HG03039 (cell line): ENCODE results near the gene SLC27A6.
"Not testable (repeated sequence)": the region's sequence is repeated elsewhere in the genome, so short reads cannot be mapped to it uniquely, and the experiment has no call there.

ENCODE experiments used
- ATAC-seq: cut with Tn5 transposase; IDR thresholded peaks from one replicate; pipeline ENCODE4 v1.9.1; 2021; ENCODE audit warnings: mild to moderate bottlenecking, moderate library complexity; ENCODE audit not compliant: unreplicated experiment

Gene SLC27A6

DNA sequence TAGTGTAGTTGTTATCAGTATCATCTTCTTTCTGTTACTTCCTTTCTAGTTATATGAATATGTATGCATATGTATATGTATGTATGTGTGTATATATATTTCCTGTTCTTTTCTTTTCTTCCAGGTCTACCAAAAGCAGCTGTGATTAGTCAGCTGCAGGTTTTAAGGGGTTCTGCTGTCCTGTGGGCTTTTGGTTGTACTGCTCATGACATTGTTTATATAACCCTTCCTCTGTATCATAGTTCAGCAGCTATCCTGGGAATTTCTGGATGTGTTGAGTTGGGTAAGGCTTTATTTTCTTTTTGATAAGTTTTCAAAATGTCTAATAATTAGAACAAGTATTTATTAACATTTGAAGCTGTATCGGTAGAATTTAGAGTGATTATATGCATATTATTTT lies 23.2 kb downstream of the SLC27A6 start:
- no peak for ATAC-seq

DNA sequence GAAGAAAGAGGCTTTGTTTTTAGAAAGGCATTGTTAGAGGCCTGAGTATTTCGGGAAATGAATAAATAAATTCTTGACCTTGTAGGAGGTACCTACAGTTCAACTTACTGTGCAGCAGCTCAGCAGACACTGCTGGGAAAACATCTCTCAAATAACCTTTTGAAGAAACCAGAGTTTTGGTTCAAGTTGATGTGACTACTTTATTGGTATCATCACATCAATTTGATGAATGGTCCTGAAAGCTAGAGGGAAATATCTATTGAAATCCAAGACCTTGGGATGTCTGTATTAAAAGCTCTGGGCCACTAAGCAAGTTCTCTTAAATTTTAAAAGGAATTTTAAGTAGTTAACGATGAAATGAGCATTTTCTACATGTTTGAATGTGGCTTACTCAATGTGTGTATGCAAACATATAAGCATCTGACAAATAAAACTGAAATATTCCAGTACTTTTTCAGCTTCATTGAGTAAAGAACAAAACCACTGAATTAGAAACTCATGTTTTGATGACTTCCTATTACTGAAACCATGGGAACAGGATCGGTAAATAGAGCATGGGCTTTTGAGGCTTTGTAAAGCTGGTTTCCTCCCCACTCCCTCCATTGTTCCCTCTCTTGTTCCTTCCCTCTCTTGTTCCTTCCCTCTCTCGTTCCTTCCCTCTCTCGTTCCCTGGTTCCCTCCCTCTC lies 36.7 kb downstream of the SLC27A6 start:
- ATAC-seq = no peak

DNA sequence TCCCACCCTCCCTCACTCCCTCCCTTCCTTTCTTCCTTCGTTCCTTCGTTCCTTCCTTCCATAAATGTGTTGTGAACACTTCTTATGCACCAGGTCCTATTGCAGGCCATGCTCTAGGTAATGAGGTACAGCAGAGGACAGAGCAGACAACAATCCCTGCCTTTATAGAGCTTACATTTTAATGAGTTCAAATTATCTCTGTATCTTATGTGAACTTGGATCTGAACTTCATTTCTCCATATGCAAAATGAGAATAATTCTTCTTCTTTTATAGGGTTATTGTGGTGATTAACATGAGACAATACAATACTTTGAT lies 37.2 kb downstream of the SLC27A6 start:
- no peak for ATAC-seq

DNA sequence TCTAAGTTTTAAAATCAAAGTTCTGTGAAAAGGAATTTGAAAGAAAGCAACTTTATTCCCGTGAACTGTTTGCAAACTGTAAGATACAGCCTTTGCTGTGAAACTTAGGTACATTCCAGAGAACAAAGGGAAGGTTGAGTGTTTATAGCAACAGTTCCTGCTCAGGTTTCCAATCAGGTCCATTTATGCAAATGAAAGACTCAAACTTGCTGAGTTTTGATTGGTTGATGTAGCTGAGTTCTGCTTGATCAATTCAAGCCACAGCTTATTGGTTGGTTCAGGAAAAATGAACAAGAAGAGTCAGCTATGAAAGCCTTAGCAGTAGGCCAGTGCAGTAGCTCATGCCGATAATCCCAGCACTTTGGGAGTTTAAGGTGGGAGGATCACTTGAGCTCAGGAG lies 37.9 kb downstream of the SLC27A6 start:
- ATAC-seq = no peak

DNA sequence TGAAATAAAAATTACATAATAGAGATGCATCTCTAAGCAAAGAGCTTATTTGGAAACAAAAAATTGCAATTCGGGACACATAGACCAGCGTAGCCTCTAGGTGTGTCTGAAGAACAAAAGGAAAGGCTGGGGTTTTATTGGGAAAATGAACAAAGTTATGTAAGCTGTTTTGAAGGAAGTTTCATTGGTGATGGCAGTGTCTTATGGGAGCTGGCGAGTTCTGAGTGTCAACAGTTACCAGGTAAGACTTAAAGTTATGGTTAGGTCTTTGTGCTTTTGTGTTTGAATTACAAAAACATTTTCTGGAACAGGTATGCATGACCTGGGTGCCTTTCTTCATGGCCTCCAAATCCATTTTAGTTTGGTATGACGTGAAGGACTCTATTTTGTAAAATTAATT lies 48.9 kb downstream of the SLC27A6 start:
- no peak for ATAC-seq

DNA sequence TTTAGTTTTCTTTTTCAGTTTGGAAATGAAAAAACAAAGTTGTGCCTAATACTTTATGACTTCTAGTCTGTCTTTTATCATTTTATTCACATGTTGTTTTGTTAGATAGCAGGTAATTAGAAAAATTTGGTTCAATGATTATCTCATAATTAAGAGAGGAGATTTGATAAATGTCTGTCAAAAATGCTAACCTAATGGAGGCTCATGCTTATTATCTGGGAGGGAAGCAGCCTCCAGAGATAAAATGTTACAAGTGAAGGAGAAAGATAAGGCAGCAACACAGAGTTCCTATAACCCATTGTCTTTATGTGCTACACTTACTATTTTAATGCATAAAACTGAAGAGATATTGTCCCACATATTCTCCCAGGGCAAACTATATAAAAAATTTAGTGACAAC lies 53.5 kb downstream of the SLC27A6 start:
- ATAC-seq = no peak

DNA sequence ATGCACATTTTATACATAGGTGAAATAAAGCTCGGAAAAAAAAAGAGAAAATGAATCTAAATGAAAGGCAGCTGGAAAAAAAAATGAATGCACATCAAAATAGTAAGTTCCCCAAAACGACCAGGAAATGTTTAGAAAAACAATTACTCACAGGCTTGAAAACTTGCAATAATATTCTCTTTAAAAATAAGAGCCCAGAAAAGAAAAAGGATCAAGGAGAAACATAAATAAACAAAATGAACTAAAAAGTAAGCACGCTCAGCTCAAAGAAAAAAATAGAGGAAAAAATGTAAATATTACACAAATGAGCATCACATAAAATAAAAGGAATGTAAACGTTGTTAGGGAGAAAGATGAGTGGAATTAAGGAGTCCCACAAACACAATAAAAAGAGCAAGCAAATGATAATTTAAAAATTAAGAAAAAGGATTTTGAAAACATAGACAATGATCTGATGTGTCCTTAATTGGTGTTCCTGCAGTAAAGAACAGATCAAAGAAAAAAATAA lies 54.2 kb downstream of the SLC27A6 start:
- no peak for ATAC-seq

DNA sequence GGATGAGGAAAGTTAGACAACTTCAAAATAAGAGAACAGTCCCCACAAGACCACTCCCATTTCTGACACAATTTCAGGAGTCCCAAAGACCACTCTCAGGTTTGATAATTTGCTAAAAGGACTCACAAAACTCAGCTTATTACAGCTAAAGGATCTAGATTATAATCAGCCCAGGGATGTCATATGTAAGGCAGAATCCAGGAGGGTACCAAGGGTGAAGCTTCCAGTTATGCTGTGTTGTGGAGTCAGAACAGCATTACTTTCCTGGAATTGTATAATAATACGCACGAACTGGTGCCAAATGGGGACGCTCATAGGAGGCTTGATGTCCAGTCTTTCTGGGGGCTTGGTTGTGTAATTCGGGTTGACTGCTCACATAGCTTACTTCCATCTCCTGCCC lies 55.4 kb downstream of the SLC27A6 start:
- ATAC-seq = no peak

DNA sequence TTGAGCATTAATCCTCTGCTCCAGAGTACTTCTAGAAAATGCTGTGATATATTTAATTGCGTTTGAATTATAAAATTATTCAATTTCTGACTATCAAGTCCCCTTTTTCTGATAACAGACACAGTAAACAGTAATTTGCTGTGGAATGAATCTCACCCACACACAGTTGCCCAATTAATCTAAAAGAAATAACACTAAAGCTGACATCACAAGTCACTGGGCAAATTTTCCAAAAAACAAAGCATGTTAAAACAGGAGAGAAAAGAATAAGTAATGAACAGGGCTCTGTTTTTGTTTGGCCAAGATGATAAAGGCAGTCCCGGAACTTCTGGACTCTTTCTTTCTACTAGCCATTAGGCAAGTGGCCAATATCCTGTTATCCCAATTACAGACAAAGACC lies 56.5 kb downstream of the SLC27A6 start:
- ATAC-seq = no peak

DNA sequence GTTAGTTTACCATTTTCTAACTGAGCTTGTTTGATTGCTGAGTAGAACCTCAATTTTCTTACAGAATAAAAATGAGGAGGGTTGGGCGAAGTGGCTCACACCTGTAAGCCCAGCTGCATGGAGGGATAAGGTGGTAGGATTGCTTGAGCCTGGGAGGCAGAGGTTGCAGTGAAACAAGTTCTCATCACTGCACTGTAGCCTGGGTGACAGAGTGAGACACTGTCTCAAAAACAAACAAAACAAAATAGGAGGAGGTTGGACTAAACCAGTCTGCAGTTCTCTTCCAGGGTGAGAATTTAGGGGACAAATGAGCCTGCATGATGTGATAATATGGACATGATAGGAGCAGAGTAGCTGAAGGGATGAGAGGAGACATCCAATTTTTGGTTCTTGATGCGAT lies 57.3 kb downstream of the SLC27A6 start:
- ATAC-seq = no peak

DNA sequence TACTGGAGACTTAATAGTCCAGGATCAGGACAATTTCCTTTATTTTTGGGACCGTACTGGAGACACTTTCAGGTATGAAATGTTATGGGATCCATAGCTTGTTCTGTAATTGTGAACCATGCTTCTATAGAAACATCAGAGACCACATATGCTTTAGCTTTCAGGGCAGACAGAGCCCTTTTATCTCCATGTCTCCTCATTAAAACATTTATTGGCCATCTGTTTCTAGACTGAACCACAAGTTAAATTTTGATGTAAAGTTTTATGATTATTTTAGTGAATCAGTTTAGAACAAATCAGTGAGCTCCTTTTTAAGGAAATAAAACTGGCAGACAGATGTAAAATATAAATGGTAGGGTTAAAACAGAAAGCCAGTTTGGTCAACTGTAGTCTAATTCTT lies 62.0 kb downstream of the SLC27A6 start:
- ATAC-seq = no peak

DNA sequence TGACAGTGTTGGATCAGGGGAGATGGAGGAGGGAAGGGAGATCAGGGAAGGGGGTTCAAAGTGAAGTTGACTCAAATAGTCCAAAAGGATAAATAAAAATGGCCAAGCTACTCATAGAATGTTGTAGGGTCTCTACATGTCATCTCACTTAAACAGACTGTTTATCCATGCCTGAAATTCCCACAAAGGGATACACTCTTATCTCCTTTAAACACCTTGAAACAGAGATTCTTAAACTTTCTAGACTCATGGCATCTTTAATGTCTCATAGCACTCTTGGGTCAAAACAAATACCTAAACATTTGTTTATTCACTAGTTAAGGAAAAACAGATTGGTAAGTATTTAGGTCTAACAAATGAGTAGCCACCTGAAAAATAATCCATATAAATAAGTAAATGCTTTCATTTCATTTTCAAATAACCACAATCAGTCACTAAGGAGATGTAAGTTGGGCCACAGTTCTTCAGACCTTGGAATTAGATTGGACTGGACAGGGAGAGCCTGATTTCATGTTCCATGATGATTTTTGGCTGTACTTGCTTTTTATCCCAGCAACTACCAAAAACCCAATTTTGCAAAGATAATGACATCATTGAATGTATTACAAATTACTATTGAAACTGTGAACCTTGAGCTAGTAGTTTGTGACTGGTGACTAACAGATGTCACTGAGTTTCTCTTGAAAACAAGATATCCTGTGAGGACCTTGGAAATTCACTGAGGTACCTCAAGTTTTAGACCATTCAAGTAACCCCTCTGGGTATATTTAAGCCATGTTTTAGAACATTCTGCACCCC lies 66.8 kb downstream of the SLC27A6 start:
- ATAC-seq = no peak

DNA sequence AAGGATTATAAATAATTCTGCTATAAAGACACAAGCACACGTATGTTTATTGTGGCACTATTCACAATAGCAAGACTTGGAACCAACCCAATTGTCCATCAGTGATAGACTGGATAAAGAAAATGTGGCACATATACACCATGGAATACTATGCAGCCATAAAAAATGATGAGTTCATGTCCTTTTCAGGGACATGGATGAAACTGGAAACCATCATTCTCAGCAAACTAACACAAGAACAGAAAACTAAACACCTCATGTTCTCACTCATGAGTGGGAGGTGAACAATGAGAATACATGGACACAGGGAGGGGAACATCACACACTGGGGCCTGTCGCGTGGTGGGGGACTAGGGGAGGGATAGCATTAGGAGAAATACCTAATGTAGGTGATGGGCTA lies 71.0 kb downstream of the SLC27A6 start:
- not testable (repeated sequence) for ATAC-seq

DNA sequence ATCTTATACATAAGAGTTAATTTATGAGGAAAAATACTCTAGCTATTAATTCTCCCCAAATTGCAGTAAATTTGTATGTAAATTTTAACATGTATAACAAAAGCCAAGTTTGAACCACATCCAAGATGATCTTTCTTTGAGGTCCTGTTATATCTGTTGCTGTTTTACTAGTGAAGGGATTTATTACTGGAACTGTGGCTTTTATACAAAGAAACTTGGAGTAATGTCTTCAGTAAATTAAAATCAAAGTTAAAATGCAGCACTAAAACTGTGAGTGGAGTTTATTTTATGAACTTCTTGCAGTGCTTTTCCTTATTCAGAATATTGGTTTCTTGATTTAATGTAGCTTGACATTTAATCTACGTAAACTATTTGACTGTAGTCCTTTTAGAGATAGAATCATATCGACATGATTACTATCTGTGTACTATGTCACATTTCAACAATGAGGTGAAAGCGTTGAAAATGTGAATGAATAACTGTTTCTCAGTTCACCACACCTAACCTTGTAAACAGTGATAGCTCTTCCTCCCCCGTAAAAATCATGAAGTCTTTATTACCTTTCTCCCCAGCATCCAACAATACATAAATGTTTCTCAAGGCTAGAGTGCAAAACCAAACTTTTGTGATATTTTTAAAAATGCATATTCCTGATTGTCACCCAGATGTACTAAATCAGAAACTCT lies 76.1 kb downstream of the SLC27A6 start:
- ATAC-seq = no peak

DNA sequence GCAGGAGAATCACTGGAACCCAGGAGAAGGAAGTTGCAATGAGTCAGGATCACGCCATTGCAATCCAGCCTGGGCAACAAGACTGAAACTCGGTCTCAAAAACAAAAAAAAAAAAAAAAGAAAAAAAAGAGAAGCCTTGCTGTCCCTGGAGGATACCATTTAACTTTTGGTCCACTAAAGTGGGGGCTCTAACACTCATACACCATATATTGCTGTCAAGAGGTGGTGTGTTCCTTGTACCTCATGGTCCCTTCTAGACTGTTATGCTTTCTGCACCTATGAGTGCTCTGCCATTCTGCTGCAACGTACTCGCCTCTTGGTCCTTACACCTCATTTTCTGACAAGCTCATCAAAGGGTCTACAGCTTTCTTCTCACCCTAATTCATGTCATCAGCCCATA lies 77.0 kb downstream of the SLC27A6 start:
- no peak for ATAC-seq

DNA sequence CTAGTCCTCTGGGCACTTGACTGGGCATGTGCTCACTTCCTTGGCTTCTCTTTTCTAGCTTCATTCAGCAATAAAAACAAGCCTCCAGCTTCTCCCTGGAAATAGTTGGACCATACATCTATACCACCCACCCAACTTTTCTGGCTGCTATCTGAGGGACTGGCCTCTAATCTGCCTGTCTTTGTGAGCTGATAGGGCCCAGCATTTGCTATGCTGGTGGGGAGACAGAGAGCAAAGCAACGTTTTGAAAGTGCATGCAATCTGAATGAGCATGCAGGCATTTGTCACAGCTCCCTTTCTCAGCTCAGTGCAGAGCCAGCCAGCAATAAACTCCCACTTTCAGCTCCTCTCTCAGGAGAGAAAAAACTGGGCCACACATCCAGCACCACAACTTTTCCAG lies 78.6 kb downstream of the SLC27A6 start:
- ATAC-seq = no peak

DNA sequence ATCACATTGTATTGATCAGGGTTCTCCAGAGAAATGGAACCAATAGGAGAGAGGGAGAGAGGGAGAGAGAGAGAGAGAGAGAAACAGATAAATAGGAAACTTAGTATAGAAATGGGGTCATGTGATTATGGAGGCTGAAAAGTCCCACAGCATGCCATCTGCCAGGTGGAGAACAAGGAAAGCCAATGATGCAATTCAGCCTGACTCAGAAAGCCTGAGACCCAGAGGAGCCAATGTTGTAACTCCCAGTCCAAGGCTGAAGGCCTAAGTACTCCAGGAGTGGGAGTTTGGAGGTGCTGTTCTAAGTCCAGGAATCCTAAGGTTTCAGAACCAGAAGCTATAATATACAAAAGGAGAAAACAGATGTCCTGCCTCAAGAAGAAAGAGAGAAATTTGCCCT lies 80.9 kb downstream of the SLC27A6 start:
- no peak for ATAC-seq

DNA sequence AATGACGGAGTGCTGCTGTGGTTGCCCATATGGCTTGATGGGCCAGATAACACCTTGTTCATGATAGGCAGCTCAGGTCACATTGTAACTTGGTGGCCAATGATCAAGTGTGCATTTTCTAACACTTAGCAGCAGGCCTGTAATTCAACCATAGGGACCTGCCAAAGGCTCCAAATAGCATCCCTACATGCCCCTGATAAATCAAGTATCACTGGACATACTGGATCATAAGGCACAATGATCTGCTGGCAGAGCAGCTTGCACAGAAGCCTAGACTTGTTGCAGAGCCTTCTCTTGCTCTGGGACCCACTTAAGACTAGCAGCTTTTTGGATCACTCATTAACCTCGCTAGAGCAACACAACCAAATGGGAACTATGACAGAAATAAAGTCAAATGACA lies 83.2 kb downstream of the SLC27A6 start:
- ATAC-seq = no peak

DNA sequence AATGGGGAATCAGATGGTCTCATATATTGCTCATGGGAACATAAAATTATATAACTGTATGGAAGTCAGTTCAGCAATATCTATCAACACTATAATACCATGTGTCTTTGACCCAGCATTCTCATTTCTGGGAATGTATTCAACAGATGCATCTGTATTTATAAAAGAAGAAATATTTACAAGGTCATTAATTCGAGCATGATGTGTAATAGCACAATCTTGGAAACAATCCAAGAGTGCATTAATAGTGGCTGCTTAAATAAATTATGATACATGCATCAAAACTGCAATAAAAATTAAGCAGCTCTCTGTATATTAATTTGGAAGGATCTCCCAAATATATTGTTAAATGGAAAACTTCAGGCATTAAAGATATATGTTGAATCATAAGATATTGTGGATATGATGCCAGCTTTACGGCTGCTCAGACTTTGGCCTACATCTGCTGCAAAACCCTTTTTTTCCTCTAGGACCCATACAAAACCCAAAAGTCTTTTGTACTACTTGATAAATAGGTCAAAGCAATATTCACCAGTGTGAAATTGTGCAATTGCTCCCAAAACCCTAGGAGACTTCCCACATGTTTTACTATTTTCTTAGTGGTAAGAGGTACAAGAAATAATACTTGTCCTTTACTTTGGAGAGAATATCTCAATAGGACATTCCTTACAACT lies 84.0 kb downstream of the SLC27A6 start:
- ATAC-seq = no peak

DNA sequence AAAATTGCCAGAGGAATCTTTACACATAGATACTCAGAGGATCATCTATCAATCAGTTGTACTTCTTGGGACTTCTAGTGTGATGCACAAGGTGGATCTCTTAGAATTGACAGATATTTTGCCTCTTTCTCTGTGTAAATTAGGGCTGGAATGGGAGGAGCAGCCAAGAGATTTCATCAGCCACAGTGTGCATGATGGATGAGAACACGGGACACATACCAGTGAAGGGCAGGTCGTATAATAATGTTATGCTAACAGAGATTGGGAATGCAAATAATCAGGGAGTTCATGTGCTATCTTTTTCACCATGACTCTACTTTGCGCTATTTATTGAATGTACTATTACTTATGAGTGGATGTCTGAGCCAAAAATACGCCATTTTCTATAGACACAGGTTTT lies 86.0 kb downstream of the SLC27A6 start:
- no peak for ATAC-seq

DNA sequence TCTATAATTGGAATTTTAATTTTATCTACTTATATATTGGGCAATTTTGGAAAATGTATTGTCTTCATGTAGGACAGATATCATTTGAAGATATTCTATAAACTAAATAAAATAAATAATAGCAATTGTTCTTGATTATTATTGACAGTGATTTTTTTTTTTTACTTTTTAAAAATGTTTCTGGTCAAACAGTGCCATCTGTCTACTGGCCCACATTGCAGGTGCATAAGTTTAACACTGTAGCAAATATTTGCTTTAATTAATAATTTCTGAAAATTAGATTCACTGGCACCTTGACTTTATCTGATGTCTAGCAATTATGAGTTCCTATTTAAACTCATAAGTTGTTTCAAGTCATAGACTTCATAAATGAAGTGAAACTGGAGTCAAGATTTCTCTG lies 88.2 kb downstream of the SLC27A6 start:
- ATAC-seq = no peak

DNA sequence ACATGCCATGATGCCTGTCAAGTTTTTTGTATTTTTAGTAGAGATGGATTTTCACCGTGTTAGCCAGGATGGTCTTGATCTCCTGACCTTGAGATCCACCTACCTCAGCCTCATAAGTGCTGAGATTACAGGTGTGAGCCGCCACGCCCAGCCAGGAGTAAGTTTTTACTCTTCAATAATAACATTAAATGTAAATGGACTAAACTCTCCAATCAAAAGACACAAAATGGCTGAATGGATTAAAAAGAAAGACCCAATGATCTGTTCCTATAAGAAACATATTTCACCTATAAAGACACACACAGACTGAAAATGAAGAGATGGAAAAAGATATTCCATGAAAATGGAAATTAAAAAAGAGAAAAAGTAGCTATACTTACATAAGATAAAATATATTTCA lies 92.0 kb downstream of the SLC27A6 start:
- no peak for ATAC-seq
